HepG2 (cell line): ENCODE results near the gene NSD1. TPM values are rescaled to one million over a fixed set of nuclear protein-coding genes. Genes with fewer than 3 reads are reported as not detected.

Experiments
- ATAC-seq: fragments of 200-7000 bp; cut with Tn5 transposase; 3 replicates; pipeline ENCODE4 v1.9.1; 2020; ENCODE audit warnings: mild to moderate bottlenecking, moderate library complexity
- BruUV-seq: library from RNA; stranded (reverse); fragments of 400-500 nt; replicated peaks from 2 replicates; lab custom pipeline; 2021; lab: Mats Ljungman, UMichigan
- CTCF ChIA-PET: fragments of 300-600 bp; formaldehyde crosslinking; extraction: SDS; loops from one replicate; lab custom pipeline; 2021; ENCODE audit warnings: low total read pairs, inconsistent platforms, low intra/inter-chr PET ratio; lab: Yijun Ruan, JAX
- POLR2A ChIA-PET: fragments of 350-600 bp; sonication (Branson Sonifier 250); formaldehyde crosslinking; loops from one replicate; lab custom pipeline; 2020; ENCODE audit warnings: antibody characterized with exemption, inconsistent platforms; lab: Yijun Ruan, JAX
- DNase-seq: peaks from one replicate; pipeline ENCODE4 v3.0.0-alpha.2; 2015; ENCODE audit warnings: low spot score
- FAIRE-seq: peaks from 3 replicates; lab custom pipeline; 2011; peaks lifted over from hg19 to GRCh38; lab: Jason Lieb, UNC
- H2AFZ ChIP-seq: one replicate; pipeline ENCODE4 v1.6.1; 2011; ENCODE audit warnings: low read length, inconsistent platforms
- H3K27ac ChIP-seq: fragments of 300-600 bp; 3 replicates; pipeline ENCODE4 v1.8.0; 2011; ENCODE audit warnings: mixed run types, mild to moderate bottlenecking, mixed read lengths, low read length, inconsistent platforms; ENCODE audit not compliant: insufficient read depth; ENCODE audit errors: extremely low read length
- H3K27me3 ChIP-seq, 2 experiments: fragments of 200-600 bp in 1 of 2; 2 replicates in 1 of 2; 3 replicates in 1 of 2; pipeline versions ENCODE4 v1.6.0 to v1.8.0; 2011; ENCODE audit warnings: low read length in 2 of 2, mild to moderate bottlenecking in 2 of 2, moderate library complexity in 2 of 2, inconsistent platforms in 1 of 2; ENCODE audit not compliant: insufficient read depth in 2 of 2, control insufficient read depth in 1 of 2
- H3K36me3 ChIP-seq, 2 experiments: fragments of 200-600 bp in 1 of 2; replicated peaks in 1 of 2; 2 replicates in 1 of 2; 3 replicates in 1 of 2; pipeline versions ENCODE4 v1.5.1 to v1.8.0; 2011; ENCODE audit warnings: low read length in 2 of 2, inconsistent platforms in 1 of 2; ENCODE audit not compliant: insufficient read depth in 2 of 2, control insufficient read depth in 1 of 2
- H3K4me1 ChIP-seq: 2 replicates; pipeline ENCODE4 v1.5.1; 2012; ENCODE audit warnings: low read length, inconsistent platforms; ENCODE audit not compliant: insufficient read depth
- H3K4me2 ChIP-seq: 2 replicates; pipeline ENCODE4 v1.6.0; 2011; ENCODE audit warnings: low read depth, low read length, inconsistent platforms
- H3K4me3 ChIP-seq, 3 experiments: fragments of 200-600 bp in 1 of 3; sonication (generic), shearing (Covaris generic) in 1 of 3; replicated peaks in 1 of 3; 2 replicates each; pipeline ENCODE4 v1.5.1; 2011 to 2016; ENCODE audit warnings: low read length in 3 of 3, inconsistent platforms in 2 of 3, low read depth in 2 of 3, mild to moderate bottlenecking in 2 of 3, control low read depth in 1 of 3, mixed read lengths in 1 of 3; ENCODE audit not compliant: insufficient read depth in 1 of 3
- H3K79me2 ChIP-seq: one replicate; pipeline ENCODE4 v1.6.1; 2011; ENCODE audit warnings: low read length, inconsistent platforms; ENCODE audit not compliant: insufficient read depth
- H3K9ac ChIP-seq: 2 replicates; pipeline ENCODE4 v1.6.0; 2011; ENCODE audit warnings: mild to moderate bottlenecking, low read depth, low read length, inconsistent platforms; ENCODE audit not compliant: insufficient read depth
- H3K9me3 ChIP-seq: 2 replicates; pipeline ENCODE4 v1.5.1; 2012; ENCODE audit warnings: mild to moderate bottlenecking, low read length
- H4K20me1 ChIP-seq: 2 replicates; pipeline ENCODE4 v1.6.0; 2011; ENCODE audit warnings: inconsistent platforms, mild to moderate bottlenecking, low read length, moderate library complexity; ENCODE audit not compliant: insufficient read depth
- CBX2 ChIP-seq, 2 experiments: fragments of 200-600 bp in 1 of 2; sonication (generic); formaldehyde crosslinking in 1 of 2; IDR thresholded peaks; 2 replicates each; pipeline versions ENCODE4 v1.7.0 to v1.8.1; 2018 to 2022; ENCODE audit warnings: low read depth in 2 of 2, low read length in 1 of 2, mild to moderate bottlenecking in 1 of 2, missing genetic modification reagents in 1 of 2
- CCDC6 ChIP-seq: sonication (generic); formaldehyde crosslinking; IDR thresholded peaks from 2 replicates; pipeline ENCODE4 v1.8.1; 2022; ENCODE audit warnings: mild to moderate bottlenecking, missing genetic modification reagents, moderate library complexity
- GTF3A ChIP-seq: sonication (generic); formaldehyde crosslinking; conservative IDR thresholded peaks from 2 replicates; pipeline ENCODE4 v1.4.0; 2020; ENCODE audit warnings: mild to moderate bottlenecking, missing genetic modification reagents
- KDM3A ChIP-seq: IDR thresholded peaks from 2 replicates; pipeline ENCODE4 v1.6.1; 2018; ENCODE audit warnings: low read depth, missing compliant biosample characterization
- MAF1 ChIP-seq: sonication (generic); formaldehyde crosslinking; IDR thresholded peaks from 2 replicates; pipeline ENCODE4 v1.5.0; 2020; ENCODE audit warnings: missing genetic modification reagents, borderline replicate concordance
- NCOR1 ChIP-seq: fragments of 200-600 bp; sonication (generic); IDR thresholded peaks from 2 replicates; pipeline ENCODE4 v1.7.0; 2017; ENCODE audit warnings: antibody characterized with exemption, low read length, borderline replicate concordance
- NFKB2 ChIP-seq: sonication (generic); formaldehyde crosslinking; IDR thresholded peaks from 2 replicates; pipeline ENCODE4 v1.4.0; 2020; ENCODE audit warnings: missing genetic modification reagents, borderline replicate concordance
- PHF8 ChIP-seq: sonication (generic); formaldehyde crosslinking; IDR thresholded peaks from 2 replicates; pipeline ENCODE4 v1.5.0; 2020; ENCODE audit warnings: missing genetic modification reagents
- TBP ChIP-seq: sonication (generic); formaldehyde crosslinking; IDR thresholded peaks from 2 replicates; pipeline ENCODE4 v1.5.0; 2020; ENCODE audit warnings: missing genetic modification reagents
- ZFAT ChIP-seq: sonication (generic); formaldehyde crosslinking; conservative IDR thresholded peaks from 2 replicates; pipeline ENCODE4 v1.8.1; 2023; ENCODE audit warnings: missing genetic modification reagents, inconsistent platforms
- ZKSCAN1 ChIP-seq: fragments of 150-350 bp; IDR thresholded peaks from 2 replicates; pipeline ENCODE4 v1.6.1; 2014; ENCODE audit warnings: low read length
- WGBS: methylation state at CpG from one replicate; pipeline ENCODE4 v1.1.6; 2017; ENCODE audit warnings: low lambda C conversion rate; 5-methylcytosine and 5-hydroxymethylcytosine counted together
- in situ Hi-C: cut with HindIII; loops from 2 replicates; pipeline ENCODE4 v1.10.0; 2017; ENCODE audit warnings: low pct_unique_long_range_greater_than_20kb; ENCODE audit not compliant: extremely low pct_ligation_motif_present
- intact Hi-C: fragments of 100-400 bp; cut with micrococcal nuclease; formaldehyde crosslinking; loops from one replicate; pipeline ENCODE4 v1.10.0; 2022; ENCODE audit not compliant: unreplicated experiment
- polyA plus RNA-seq, 8 experiments: library from polyadenylated mRNA; depleted of rRNA in 3 of 8; stranded (reverse) in 7 of 8; unstranded in 1 of 8; fragments of >200 nt; fragmentation: Illumina TruSeq in 4 of 8; extraction: Trizol in 4 of 8; gene quantifications; 2 replicates each; pipeline versions ENCODE4 v1.2.1 to v1.2.3, GENCODE V29; 2011 to 2016; ENCODE audit warnings: low read depth in 4 of 8, missing spikeins in 1 of 8, mixed read lengths in 1 of 8; ENCODE audit not compliant: insufficient read depth in 1 of 8
- total RNA-seq, 5 experiments: library from RNA; depleted of rRNA; stranded (reverse); fragments of >200 nt; fragmentation: Illumina TruSeq; extraction: Trizol; gene quantifications; 2 replicates each; pipeline ENCODE4 v1.2.3, GENCODE V29; 2016; ENCODE audit warnings: low read depth in 1 of 5
- TF ChIP-seq, protein P1 (sequence below): sonication (generic); formaldehyde crosslinking; IDR thresholded peaks from 2 replicates; pipeline ENCODE4 v1.8.0; 2022; ENCODE audit warnings: mild to moderate bottlenecking, missing genetic modification reagents, moderate library complexity
- TF ChIP-seq, protein P2 (sequence below): sonication (generic); formaldehyde crosslinking; IDR thresholded peaks from 2 replicates; pipeline ENCODE4 v1.4.0; 2020; ENCODE audit warnings: missing genetic modification reagents, borderline replicate concordance

Gene NSD1
- total and polyA plus RNA-seq, 2 of the 13 experiments (the other 11 are each of a cell fraction or from before 2014, with no cell fraction given): 0.01 to 0.09 TPM

DNA sequence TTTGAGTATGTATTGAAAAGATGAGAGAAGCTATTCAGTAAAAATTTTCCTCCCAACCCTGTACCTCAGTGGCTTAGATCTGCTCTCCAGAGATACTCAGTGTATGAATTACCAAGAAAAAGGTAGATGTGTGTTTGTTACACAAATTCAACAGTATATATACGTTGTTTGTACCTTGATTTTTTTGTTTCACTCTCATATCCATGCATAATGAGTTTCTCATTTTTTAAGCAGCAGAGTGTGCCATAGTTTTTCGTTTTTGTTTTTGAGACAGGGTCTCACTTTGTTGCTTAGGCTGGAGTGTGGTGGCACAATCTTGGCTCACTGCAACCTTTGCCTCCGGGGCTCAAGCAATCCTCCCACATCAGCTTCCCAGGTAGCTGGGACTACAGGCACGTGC is 92.2 kb downstream of the NSD1 start:
- no peak overlapping the region for H2AFZ ChIP-seq
- intact Hi-C loops: no loop called here
- no peaks in the 10 kb centered on the region for H4K20me1 ChIP-seq
- no peak overlapping the region for H3K27ac ChIP-seq
- no peaks in the 10 kb centered on the region for H3K36me3 ChIP-seq
- ATAC-seq: no peak
- H3K9ac ChIP-seq: no peak overlapping the region
- TF ChIP-seq KDM3A (no peak), GTF3A (CRISPR knock-in tag) (no peak), ZFAT (CRISPR knock-in tag) (no peak), PHF8 (CRISPR knock-in tag) (no peak), NFKB2 (CRISPR knock-in tag) (no peak)
- H3K27me3 ChIP-seq: 0 out of 5 replicates have a peak, but pooled peaks cover 0 to 6% of the 10 kb centered on the region in 2 experiments
- H3K79me2 ChIP-seq: no peaks in the 10 kb centered on the region
- no peak overlapping the region for H3K4me2 ChIP-seq
- 9% methylated on average over 4 of the region's 4 CpGs for WGBS
- in situ Hi-C loops: no loop called here
- no peak overlapping the region for H3K4me3 ChIP-seq
- no peaks in the 10 kb centered on the region for H3K9me3 ChIP-seq
- FAIRE-seq: no peak
- CTCF ChIA-PET: no interaction called here
- BruUV-seq: no TSS peak
- POLR2A ChIA-PET: no interaction called here
- no peaks in the 10 kb centered on the region for H3K4me1 ChIP-seq
- DNase-seq: no peak

DNA sequence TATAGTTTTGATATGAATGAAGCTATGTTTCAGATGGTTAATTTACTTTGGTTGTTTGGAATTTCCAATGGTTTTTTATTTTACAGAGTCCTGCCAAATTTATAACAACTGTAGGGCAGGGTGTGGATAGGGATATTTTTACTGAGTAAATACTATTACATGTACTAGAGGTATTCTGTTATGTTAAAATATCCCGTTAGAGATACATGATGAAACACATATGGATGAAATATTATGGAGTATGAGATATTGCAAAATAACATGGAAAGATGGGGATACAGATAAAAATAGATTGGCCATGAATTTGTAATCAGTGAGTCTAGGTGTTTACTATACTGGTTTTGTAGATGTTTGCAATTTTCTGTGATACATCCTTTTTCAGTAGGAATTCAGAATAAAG is 93.3 kb downstream of the NSD1 start:
- 0 out of 5 replicates have a peak, but pooled peaks cover 0 to 6% of the 10 kb centered on the region in 2 experiments for H3K27me3 ChIP-seq
- POLR2A ChIA-PET: no interaction called here
- TF ChIP-seq MAF1 (CRISPR knock-in tag) (no peak), TBP (CRISPR knock-in tag) (no peak), CBX2 (IDR thresholded peaks at IDR 0.05; ENCODE audit: low read depth, low read length) (no peak), CBX2 (CRISPR knock-in tag; IDR thresholded peaks at IDR 0.05; ENCODE audit: low read depth) (no peak), CCDC6 (CRISPR knock-in tag) (no peak), NCOR1 (no peak), ZKSCAN1 (no peak)
- TF ChIP-seq, protein P1, sequence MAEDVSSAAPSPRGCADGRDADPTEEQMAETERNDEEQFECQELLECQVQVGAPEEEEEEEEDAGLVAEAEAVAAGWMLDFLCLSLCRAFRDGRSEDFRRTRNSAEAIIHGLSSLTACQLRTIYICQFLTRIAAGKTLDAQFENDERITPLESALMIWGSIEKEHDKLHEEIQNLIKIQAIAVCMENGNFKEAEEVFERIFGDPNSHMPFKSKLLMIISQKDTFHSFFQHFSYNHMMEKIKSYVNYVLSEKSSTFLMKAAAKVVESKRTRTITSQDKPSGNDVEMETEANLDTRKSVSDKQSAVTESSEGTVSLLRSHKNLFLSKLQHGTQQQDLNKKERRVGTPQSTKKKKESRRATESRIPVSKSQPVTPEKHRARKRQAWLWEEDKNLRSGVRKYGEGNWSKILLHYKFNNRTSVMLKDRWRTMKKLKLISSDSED (CRISPR knock-in tag): no peak
- TF ChIP-seq, protein P2, sequence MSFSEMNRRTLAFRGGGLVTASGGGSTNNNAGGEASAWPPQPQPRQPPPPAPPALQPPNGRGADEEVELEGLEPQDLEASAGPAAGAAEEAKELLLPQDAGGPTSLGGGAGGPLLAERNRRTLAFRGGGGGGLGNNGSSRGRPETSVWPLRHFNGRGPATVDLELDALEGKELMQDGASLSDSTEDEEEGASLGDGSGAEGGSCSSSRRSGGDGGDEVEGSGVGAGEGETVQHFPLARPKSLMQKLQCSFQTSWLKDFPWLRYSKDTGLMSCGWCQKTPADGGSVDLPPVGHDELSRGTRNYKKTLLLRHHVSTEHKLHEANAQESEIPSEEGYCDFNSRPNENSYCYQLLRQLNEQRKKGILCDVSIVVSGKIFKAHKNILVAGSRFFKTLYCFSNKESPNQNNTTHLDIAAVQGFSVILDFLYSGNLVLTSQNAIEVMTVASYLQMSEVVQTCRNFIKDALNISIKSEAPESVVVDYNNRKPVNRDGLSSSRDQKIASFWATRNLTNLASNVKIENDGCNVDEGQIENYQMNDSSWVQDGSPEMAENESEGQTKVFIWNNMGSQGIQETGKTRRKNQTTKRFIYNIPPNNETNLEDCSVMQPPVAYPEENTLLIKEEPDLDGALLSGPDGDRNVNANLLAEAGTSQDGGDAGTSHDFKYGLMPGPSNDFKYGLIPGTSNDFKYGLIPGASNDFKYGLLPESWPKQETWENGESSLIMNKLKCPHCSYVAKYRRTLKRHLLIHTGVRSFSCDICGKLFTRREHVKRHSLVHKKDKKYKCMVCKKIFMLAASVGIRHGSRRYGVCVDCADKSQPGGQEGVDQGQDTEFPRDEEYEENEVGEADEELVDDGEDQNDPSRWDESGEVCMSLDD (CRISPR knock-in tag): no peak

More for the DNA sequence above, 93.3 kb downstream of the NSD1 start:
- no peak overlapping the region for H3K27ac ChIP-seq
- H3K4me2 ChIP-seq: no peak overlapping the region
- no peaks in the 10 kb centered on the region for H3K36me3 ChIP-seq
- intact Hi-C loops: no loop called here
- DNase-seq (no peak), ATAC-seq (no peak), FAIRE-seq (no peak)
- H2AFZ ChIP-seq: no peak overlapping the region
- no peaks in the 10 kb centered on the region for H3K79me2 ChIP-seq
- H4K20me1 ChIP-seq: no peaks in the 10 kb centered on the region
- WGBS: 5% methylated on average over 1 of the region's 1 CpG
- in situ Hi-C loops: no loop called here
- no TSS peak for BruUV-seq
- H3K4me3 ChIP-seq: no peak overlapping the region
- H3K9me3 ChIP-seq: no peaks in the 10 kb centered on the region
- H3K9ac ChIP-seq: no peak overlapping the region
- H3K4me1 ChIP-seq: no peaks in the 10 kb centered on the region
- CTCF ChIA-PET: no interaction called here
